ENCODE results near the gene ZMAT2.

The ZMAT2 gene

DNA sequence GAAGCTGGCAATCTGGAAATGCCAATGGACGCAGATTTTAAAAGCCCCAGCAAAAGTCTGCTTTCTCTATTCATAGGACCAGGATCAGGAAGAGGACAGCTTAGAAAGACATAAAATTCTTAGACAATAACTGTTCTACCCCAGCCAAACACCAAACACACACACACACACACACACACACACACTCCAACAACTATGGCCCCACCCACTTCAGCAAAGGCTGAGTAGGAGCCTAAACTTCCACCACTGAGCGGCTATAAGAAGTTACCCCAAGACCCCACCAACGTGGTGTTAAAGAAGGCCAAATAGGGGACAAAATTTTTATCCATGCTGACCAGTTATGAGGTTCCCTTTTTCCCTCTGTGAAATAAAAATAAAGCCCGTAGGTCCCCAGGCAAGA is 32.9 kb downstream of the ZMAT2 start:
- H3K36me3 Mint-ChIP-seq, result no peaks in the 10 kb centered on the region
- H3K27me3 Mint-ChIP-seq, result peaks cover 51% of the 10 kb centered on the region
- no peak overlapping the region for H3K4me3 Mint-ChIP-seq
- no peaks in the 10 kb centered on the region for H3K4me1 Mint-ChIP-seq
- ATAC-seq, result no peak
- peaks cover 5% of the 10 kb centered on the region for H3K9me3 Mint-ChIP-seq
- H3K27ac Mint-ChIP-seq, result no peak overlapping the region

DNA sequence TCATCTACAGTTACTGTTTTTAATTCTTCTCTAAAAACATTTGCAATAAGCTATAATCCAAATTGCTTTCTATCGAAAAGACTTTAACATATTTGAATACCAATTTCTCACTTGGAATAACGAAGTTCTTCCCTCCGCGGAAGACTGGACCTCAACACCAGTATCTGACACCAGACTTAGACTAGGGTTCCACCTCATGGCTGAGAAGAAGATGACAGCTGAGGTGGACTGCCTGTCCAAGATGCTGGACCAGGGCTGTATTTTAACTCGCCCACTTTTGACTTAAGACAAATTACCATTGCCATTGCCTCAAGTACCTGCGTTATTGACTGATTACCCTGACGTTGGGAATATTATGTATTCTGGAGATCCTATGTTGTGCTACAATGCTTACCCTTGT is 34.1 kb downstream of the ZMAT2 start:
- Mint-ChIP-seq H3K27me3 (peaks cover 43% of the 10 kb centered on the region), H3K9me3 (peaks cover 5% of the 10 kb centered on the region)
- ATAC-seq, result no peak

DNA sequence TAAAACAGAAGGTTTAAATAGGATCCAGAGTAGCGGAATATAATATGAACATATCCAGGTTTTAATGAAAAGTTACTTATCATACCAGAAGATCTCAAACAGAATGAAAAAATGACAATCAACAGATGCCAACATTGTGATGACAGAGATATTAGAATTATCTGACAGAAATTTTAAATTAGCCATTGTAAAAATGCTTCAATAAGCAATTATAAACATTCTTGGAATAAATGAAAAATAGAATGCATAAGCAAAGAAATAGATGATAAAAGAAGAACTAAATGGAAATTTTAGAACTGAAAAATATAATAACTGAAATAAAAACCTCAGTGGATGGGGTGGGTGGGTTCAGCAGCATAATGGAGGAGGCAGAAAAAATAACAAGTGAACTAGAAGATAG is 37.2 kb downstream of the ZMAT2 start:
- peaks cover 14% of the 10 kb centered on the region for H3K9me3 Mint-ChIP-seq
- H3K27me3 Mint-ChIP-seq, result peaks cover 44% of the 10 kb centered on the region
- peaks cover 7% of the 10 kb centered on the region for H3K36me3 Mint-ChIP-seq
- no peak for ATAC-seq
- H3K4me1 Mint-ChIP-seq, result no peaks in the 10 kb centered on the region
- no peak overlapping the region for H3K4me3 Mint-ChIP-seq
- no peak overlapping the region for H3K27ac Mint-ChIP-seq

More for the DNA sequence above, 34.1 kb downstream of the ZMAT2 start:
- Mint-ChIP-seq H3K4me1 (no peaks in the 10 kb centered on the region), H3K4me3 (no peak overlapping the region), H3K27ac (no peak overlapping the region), H3K36me3 (no peaks in the 10 kb centered on the region)

DNA sequence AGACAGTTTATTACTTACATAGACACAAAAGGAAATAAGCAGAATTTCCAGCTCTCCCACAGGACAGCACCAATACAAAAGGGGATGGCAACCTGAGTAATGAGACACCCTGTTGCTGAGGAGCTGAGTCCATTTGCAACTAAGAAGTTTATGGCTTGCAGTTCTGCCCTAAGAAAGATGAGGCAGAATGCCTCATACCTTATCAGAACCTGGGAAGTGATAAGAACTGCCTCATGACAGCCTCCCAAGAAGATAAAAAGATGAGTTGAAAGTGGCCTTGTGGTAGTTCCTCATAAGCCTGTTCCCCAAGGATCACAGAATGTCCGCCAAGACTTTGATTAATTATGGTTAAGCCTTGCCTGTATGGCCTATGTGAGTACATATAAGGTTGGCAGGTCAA is 41.7 kb downstream of the ZMAT2 start:
- Mint-ChIP-seq H3K27me3 (peaks cover 17% of the 10 kb centered on the region), H3K4me1 (no peaks in the 10 kb centered on the region), H3K9me3 (peaks cover 19% of the 10 kb centered on the region), H3K4me3 (no peak overlapping the region), H3K36me3 (peaks cover 7% of the 10 kb centered on the region), H3K27ac (no peak overlapping the region)
- ATAC-seq, result no peak

DNA sequence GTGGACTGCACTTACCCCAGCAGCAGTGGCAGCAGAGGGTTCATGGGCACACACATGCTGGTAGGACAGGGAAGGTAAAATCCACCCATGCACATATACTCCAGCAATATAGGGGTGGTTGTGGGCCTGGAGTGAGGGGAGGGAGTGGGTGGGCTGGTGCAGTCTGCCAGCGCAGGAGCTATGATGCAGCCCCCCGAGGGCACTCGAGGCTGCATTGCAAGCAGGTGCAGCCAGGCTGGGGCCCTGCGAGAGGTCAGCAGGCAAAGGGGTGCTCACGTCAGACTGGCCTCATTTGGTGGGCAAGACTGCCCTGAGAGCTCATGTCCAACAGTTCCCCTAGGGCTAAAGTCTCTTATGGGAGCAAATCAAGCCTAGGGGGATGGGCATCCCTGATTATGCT is 53.3 kb downstream of the ZMAT2 start:
- H3K27me3 Mint-ChIP-seq, result peaks cover 30% of the 10 kb centered on the region
- H3K4me1 Mint-ChIP-seq, result no peaks in the 10 kb centered on the region
- no peak overlapping the region for H3K4me3 Mint-ChIP-seq
- no peak for ATAC-seq
- H3K9me3 Mint-ChIP-seq, result peaks cover 47% of the 10 kb centered on the region
- peaks cover 22% of the 10 kb centered on the region for H3K36me3 Mint-ChIP-seq
- no peak overlapping the region for H3K27ac Mint-ChIP-seq
